SKM-1 (cell line): Measurements from ENCODE around the gene NPM3.

ENCODE experiments used
- DNase-seq: peaks from one replicate; lab custom pipeline; 2025; ENCODE audit not compliant: unreplicated experiment; lab: John Stamatoyannopoulos, UW

Gene NPM3

GRCh38 chr10:101782811-101783735 lies at the start of gene NPM3:
NPM3 (minus strand) TSS chr10:101783446; CDS start chr10:101783390, 56 bp downstream.
- peak; percentile 36 for DNase-seq

GRCh38 chr10:101832325-101832771 lies 49.1 kb upstream of the NPM3 start:
- DNase-seq: no peak

GRCh38 chr10:101831169-101831811 lies 48.0 kb upstream of the NPM3 start:
- no peak for DNase-seq

GRCh38 chr10:101830322-101831168 lies 47.3 kb upstream of the NPM3 start:
- DNase-seq: peak; percentile 34

- DNase-seq: no peak
Measured at GRCh38 chr10:101829561-101830315, 46.5 kb upstream of the NPM3 start.

GRCh38 chr10:101828766-101829551 lies 45.7 kb upstream of the NPM3 start:
- DNase-seq: no peak

GRCh38 chr10:101827919-101828600 lies 44.8 kb upstream of the NPM3 start:
- DNase-seq: no peak

GRCh38 chr10:101826852-101827434 lies 43.7 kb upstream of the NPM3 start:
- DNase-seq: no peak

- DNase-seq: no peak
Measured at GRCh38 chr10:101824736-101825135, 41.5 kb upstream of the NPM3 start.

- no peak for DNase-seq
Measured at GRCh38 chr10:101818872-101819633, 35.8 kb upstream of the NPM3 start.

GRCh38 chr10:101818119-101818871 lies 35.0 kb upstream of the NPM3 start, which contains the start of gene OGA:
OGA (minus strand) TSS chr10:101818444; CDS start chr10:101818022, 422 bp downstream.
- peak; percentile 99 for DNase-seq

GRCh38 chr10:101817337-101818118 lies 34.3 kb upstream of the NPM3 start:
- DNase-seq: no peak

- DNase-seq: no peak
Measured at GRCh38 chr10:101816913-101817336, 33.7 kb upstream of the NPM3 start.

GRCh38 chr10:101816376-101816775 lies 33.1 kb upstream of the NPM3 start:
- DNase-seq: no peak

GRCh38 chr10:101814466-101815071 lies 31.3 kb upstream of the NPM3 start:
- DNase-seq: no peak

- DNase-seq: no peak
Measured at GRCh38 chr10:101812606-101813005, 29.4 kb upstream of the NPM3 start.
